Choroid plexus epithelial cell (primary cell): Measurements from ENCODE around the gene DERL3.

ENCODE experiments used
- DNase-seq: peaks from one replicate; pipeline ENCODE4 v3.0.0-alpha.2; 2010; ENCODE audit warnings: low read depth
- H3K4me3 ChIP-seq: 2 replicates; pipeline ENCODE4 v1.5.1; 2011; ENCODE audit warnings: low read depth, mild to moderate bottlenecking, control low read depth, low read length, moderate library complexity
- TF ChIP-seq, protein P1 (sequence below): conservative IDR thresholded peaks from 2 replicates; pipeline ENCODE4 v1.5.1; 2011; ENCODE audit warnings: low read depth, mild to moderate bottlenecking, control low read depth, inconsistent platforms, low read length, moderate library complexity

The DERL3 gene

DNA sequence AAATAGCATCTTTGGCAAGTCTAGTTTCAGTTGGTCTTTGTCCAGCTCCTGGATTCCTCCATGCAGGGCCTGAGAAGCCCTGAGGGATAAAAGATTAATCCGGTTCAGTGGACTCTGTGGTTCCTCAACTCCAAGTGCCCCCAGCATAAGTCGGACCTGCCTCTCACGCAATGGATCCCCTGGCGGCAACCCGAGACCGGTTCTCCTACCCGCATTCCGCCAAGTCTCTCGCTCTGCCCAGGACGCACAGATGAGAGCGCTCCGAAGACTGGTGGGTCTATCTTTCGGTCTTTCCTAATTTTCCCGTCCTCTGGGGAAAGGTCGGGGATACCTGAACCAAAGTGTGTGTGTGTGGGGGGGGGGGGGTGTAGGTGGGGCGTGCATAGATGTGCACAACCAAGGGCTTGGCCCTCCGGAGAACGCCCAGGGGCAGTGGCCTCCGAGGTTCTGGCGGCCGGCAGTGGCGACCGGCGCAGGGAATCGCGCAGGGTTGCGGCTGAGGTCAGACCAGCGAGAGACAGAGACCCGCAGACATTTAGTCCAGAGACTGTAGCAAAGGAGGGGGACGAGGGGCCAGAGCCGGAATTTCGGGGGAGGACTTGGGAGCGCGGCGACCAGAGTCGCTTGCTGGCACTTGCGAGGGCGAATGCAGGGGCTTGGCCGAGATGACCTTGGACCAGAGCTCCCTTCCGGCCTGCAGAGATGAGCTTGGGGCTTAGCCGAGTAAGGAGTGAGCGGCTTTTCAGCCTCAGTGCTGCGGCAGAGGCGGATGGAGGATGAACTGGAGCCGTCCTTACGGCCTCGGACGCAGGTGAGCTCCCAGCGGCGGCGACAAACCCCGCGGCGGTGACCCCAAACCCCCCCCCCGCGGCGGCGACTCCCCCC is 18.2 kb upstream of the DERL3 start:
- DNase-seq: peak; percentile 48
- H3K4me3 ChIP-seq: peak overlapping the region; percentile 65
- TF ChIP-seq, protein P1, sequence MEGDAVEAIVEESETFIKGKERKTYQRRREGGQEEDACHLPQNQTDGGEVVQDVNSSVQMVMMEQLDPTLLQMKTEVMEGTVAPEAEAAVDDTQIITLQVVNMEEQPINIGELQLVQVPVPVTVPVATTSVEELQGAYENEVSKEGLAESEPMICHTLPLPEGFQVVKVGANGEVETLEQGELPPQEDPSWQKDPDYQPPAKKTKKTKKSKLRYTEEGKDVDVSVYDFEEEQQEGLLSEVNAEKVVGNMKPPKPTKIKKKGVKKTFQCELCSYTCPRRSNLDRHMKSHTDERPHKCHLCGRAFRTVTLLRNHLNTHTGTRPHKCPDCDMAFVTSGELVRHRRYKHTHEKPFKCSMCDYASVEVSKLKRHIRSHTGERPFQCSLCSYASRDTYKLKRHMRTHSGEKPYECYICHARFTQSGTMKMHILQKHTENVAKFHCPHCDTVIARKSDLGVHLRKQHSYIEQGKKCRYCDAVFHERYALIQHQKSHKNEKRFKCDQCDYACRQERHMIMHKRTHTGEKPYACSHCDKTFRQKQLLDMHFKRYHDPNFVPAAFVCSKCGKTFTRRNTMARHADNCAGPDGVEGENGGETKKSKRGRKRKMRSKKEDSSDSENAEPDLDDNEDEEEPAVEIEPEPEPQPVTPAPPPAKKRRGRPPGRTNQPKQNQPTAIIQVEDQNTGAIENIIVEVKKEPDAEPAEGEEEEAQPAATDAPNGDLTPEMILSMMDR: peak; percentile 39

DNA sequence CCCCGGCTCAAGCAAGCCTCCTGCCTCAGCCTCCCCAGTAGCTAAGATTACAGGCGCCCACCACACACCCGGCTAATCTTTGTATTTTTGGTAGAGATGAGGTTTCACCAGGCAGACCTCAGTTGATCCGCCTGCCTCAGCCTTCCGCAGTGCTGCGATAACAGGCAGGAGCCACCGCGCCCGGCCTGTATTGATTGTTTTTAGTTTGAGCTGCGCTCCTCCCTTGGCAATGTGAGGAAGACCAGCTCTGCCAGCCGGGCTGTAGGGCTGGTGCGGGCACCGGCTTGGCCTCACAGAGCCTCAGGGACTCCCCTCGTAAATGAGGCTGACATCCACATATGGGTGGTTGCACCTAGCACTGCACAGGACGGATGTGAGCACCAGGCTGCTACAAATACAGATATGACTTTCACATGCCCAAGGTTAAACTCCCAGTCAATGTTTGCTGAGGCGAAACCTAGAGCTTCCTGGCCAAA is 11.4 kb upstream of the DERL3 start:
- TF ChIP-seq, protein P1: no peak
- no peak for DNase-seq
- H3K4me3 ChIP-seq: no peak overlapping the region

DNA sequence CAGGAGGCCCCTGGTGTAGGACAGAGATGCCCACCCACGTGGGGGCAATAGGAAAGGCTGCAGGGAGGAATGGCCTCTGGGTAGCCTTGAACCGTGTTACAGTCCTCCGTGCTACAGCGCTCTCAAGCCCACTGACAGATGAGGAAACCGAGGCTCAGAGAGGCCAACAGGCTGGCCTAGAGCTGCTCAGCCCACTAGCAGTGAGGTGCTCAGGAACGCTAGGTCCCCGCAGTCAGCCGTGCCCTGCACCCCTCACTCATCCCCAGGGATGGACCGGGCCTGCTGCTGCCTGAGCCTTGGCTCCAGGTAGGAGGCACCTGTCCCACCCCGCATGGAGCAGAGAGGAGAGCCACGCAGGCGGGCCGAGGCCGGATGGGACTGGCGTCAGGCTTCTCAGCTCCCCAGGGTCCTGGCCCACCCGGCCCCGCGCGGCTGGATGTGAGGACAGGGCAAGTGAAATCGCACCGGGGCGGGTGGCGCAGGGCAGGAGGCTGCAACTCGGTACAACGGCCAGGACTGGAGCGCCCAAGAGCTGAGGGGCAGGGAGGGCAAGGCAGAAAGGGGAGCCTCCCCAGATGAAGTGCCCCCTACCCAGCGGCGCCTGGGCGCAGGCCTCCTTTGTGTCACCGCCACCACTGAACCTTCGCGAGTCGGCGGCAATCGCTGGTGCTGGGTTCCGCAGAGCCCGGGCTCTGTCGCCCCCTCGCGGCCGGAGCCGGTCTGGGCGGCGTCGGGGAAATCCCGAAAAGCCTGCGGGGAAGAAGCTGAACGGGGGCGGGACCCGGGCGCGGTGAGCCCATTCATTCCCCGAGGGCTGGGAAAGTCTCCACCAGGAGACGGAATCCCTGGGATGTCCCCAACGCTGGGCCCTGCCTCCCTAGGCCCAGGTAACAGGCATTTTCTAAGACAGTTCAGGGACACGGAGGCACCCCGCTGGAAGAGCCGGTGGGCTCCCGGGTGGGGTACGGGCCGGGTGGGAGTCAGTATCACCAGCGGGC is 10.5 kb upstream of the DERL3 start:
- TF ChIP-seq, protein P1: peak; percentile 90
- H3K4me3 ChIP-seq: peak overlapping the region; percentile 22
- peak; percentile 65 for DNase-seq

DNA sequence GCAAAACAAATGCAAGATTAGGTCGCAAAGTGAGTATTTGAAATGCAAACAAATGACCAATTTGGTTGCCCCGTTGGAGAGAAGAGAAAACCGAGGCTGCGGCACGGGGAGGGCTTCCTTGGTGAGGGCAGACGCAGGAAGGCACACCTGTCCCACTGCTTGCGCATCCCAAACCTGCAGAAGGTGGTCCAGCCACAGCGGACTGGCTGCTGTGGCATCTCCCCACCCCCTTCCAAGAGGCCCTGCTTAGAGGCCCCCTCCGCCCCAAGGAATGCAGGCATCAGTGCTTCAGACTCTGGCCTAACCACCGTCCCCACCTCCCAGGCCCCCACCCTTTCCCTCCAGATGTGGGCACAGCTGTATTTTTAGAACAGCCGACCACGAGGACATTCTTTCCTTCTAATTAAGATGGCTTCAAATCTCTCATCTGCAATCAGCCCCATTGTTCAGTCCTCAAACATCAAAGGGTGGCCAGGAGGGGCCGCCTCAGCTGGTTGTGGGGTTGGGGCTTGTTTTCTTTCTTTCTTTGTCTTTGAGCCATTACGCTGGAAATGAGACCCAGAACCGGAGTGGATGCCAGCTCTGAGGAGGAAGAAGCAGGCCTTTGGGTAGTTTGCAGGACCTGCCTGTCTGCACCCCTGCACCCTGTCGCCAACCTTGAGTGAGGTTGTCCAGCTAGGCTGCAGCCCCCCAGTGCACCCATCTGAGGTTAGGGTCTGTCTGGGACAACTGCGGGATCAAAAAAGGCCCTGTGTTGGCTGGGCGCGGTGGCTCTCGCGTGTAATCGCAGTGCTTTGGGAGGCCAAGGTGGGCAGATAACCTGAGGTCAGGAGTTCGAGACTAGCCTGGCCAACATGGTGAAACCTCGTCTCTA is 9.4 kb upstream of the DERL3 start:
- H3K4me3 ChIP-seq: no peak overlapping the region
- no peak for DNase-seq
- TF ChIP-seq, protein P1: no peak

DNA sequence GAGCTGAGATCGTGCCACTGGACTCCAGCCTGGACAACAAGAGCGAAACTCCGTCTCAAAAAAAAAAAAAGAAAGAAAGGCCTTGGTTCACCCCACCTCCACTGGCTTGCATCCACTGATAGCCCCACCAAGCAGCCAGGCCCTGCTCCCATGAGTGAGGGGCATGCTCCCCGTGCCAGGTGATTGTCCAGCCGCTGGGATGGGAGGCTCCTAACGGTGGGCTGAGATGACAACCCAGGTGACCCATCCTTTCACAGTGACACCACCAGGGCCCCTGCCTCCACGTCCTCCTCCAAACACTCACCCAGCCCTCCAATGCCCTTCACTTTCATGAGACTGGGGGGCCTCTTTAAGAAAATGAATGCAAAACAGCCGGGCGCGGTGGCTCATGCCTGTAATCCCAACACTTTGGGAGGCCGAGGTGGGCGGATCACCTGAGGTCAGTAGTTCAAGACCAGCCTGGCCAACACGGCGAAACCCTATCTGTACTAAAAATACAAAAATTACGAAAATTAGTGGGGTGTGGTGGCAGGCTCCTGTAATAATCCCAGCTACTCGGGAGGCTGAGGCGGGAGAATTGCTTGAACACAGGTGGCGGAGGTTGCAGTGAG is 8.6 kb upstream of the DERL3 start:
- DNase-seq: no peak

More for the DNA sequence above, 8.6 kb upstream of the DERL3 start:
- no peak overlapping the region for H3K4me3 ChIP-seq
- TF ChIP-seq, protein P1: no peak
